Myocyte (in vitro differentiated cells): ENCODE data around the gene ALG1. TPM values are rescaled to one million over a fixed set of nuclear protein-coding genes. Genes with fewer than 3 reads are reported as not detected.
A peak's percentile ranks its signal among the peaks of the same experiment; 100 is the strongest.

Experiments
- DNase-seq: peaks from one replicate; pipeline ENCODE4 v3.0.0-alpha.2; 2012; ENCODE audit warnings: low read depth
- polyA plus RNA-seq: library from polyadenylated mRNA; unstranded; fragments of >200 nt; gene quantifications from one replicate; pipeline ENCODE4 v1.2.1, GENCODE V29; 2012; ENCODE audit warnings: missing spikeins
- total RNA-seq: library from RNA; depleted of rRNA; stranded (reverse); fragments of >200 nt; gene quantifications from 2 replicates; pipeline ENCODE4 v1.2.3, GENCODE V29; 2014

The ALG1 gene, protein sequence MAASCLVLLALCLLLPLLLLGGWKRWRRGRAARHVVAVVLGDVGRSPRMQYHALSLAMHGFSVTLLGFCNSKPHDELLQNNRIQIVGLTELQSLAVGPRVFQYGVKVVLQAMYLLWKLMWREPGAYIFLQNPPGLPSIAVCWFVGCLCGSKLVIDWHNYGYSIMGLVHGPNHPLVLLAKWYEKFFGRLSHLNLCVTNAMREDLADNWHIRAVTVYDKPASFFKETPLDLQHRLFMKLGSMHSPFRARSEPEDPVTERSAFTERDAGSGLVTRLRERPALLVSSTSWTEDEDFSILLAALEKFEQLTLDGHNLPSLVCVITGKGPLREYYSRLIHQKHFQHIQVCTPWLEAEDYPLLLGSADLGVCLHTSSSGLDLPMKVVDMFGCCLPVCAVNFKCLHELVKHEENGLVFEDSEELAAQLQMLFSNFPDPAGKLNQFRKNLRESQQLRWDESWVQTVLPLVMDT
- 16.9 and 20.6 TPM in 2 replicates for total RNA-seq
- polyA plus RNA-seq = 24.8 TPM

DNA sequence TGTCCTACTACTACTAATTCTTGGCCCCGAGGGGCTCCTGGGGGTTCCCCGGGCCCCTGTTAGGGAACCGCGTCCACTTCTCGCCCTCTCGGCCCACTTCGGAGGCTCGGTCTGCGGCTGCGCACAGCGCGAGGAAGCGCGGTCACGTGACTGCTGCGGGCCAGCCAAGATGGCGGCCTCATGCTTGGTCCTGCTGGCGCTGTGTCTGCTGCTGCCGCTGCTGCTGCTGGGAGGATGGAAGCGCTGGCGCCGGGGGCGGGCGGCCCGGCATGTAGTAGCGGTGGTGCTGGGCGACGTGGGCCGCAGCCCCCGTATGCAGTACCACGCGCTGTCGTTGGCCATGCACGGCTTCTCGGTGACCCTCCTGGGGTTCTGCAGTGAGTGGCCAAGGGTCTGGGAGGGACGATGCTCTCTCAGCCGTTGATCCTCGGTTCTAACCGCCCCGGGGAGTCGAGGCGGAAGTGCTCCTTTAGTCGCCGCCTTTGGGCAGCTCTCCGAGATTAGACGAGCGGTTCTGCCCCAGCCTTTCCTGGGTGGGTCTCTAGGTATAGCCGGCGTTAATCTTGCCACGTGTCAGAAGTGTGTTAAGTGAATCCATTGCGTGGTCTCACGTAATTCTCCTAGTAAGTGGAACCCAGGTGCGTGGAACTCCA lies at the start of gene ALG1:
Gene ALG1, plus strand, starts transcription at position 163 of the 653 bp plus-strand sequence. Its CDS starts 7 bp downstream, at position 170.
- DNase-seq = peak; percentile 90

DNA sequence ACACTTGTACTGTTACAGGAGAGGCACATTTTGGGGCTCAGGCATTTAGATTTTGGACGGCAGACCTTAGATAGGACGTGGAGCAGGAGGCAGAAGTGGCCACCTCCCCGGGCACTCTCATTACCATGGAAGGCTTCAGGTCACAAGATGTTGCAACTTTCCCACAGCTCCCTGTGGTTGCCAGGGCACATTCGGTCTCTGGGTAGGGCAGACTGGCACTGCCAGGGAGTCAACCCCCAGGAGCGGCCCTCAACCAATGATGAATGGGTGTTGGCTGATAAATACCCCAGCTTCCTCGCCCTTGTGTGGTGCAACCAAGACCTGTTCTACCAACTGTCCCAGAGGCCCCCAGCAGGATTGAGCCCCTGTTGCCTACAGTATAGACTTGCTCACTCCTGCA lies 49.1 kb upstream of the ALG1 start:
- no peak for DNase-seq

DNA sequence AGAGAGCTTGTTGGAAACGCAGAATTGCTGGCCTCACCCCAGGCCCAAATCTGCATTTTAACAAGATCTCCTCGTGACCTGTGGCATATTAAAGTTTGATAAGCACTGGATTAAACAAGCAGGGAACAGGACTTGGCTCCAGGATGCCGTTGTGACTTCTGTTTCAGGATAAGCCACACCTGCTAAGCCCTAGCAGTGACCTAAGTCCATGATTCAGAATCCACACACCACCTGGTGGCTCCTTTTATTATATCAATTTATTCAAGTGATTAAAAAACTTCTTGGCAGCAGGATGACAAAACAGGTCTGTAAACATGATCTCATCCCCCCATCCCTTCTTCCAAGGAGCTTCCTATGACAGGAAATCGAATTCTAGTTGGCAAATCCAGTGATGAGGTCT lies 47.0 kb upstream of the ALG1 start:
- DNase-seq = peak; percentile 30

DNA sequence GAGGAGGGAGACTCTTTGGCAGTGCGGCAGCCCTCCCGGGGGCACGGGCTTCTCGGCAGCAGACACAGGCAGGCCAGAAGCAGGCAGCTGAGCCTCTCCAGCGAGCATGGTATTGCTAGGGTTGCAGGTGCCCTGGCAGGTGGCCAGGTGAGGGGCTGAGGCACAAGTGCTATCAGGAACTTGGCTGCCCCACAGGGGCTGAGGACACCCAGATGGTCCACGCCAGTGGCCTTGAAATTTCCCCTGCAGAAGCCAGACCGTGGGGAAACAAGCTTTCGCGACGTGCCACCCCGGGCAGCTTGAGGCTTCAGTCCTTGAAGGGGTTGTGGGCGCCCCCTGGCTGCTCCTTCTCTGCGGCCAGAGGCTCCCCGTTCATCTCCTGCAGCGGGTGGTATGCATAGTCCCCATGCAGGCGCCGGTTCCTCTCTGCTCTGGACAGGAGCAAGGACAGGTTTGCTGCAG lies 46.4 kb upstream of the ALG1 start:
- DNase-seq = no peak

DNA sequence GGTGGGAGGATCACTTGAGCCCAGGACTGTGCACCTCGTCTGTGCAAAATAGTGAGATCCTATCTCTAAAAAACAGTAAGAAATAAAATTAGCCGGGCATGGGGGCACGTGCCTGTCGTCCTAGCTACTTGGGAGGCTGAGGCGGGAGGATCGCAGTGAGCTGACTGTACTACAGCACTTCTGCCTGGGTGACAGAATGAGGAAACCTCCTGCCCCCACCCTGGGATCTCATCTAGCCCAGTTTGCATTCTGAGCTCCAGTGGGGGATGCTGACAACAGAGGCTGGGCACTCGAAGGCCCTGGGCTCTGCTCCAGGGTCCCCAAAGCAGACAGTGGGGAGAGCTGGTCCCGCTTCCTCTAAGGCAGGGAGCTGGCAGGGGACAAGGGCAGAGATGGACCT lies 45.0 kb upstream of the ALG1 start:
- no peak for DNase-seq

DNA sequence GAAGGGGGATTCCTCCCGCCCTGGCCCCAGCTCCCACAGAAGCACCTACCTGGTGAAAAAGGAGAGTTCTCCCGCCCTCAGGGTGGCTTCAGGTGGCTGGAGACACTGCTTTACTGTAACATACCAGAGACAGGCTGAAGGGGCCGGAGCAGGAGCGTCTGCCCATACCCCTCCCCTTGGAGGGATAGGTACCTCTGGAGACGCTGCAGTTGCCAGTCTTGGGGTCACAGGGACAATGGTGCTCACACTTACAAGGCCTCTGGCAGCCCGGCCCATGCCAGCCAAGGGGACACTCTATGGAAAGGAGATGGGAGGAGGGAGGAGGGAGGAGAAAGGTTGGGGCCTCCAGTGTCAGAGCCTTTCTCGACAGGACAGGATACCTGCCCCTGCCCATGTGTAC lies 44.6 kb upstream of the ALG1 start:
- DNase-seq = no peak

DNA sequence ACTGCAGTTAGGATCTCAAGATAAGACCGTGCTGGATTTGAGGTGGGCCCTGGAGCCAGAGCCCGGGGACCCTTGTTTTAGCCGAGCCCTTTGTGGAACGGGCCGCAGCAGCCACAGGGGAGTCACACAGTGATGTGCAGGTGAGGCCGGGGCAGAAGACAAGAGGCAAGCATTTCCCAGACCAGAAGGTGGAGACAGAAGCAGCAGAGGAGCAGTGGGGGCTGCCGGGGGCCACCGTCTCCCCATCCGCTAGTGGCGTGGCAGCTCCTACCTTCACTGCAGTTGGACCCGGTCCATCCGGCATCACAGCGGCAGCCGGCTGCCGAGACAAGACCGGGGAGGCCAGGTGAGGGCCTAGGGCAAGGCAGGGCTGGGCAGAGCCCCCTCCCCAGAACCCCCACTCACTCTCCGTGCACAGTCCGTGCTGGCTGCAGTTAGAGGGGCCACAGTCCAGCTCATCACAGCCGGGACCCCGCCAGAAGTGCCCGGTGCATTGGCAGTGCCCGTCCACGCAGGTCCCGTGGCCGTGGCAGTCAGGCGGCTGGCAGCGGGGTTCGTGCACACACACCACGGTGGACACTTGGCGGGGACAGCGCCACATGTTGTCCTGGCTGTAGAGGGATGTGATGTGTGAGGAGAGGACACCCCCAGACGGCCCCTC lies 43.9 kb upstream of the ALG1 start:
- DNase-seq = no peak

DNA sequence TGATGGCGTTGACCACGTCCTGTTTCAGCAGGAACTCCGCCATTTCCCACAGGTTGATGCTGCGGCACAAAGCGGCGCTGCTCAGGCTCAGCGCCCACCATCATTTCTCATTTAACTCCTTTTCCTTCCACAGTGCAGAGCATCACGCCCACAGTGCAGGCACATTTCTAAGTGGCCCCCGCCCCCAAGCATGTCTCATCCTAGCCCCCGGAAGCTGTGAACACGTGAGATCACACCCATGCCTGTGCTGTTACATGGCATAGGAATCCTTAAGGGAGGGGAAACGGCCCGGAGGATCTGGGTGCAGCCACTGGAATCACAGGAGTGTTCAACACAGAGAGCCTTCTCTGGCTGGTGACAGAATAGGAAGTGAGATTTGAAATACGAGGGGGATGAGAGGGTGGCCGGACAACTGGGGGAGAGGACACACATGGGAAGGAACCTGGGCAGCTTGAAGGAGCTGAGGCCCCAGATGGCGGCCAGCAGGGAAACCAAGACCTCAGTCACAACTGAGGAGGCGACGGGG lies 42.6 kb upstream of the ALG1 start:
- DNase-seq = no peak

DNA sequence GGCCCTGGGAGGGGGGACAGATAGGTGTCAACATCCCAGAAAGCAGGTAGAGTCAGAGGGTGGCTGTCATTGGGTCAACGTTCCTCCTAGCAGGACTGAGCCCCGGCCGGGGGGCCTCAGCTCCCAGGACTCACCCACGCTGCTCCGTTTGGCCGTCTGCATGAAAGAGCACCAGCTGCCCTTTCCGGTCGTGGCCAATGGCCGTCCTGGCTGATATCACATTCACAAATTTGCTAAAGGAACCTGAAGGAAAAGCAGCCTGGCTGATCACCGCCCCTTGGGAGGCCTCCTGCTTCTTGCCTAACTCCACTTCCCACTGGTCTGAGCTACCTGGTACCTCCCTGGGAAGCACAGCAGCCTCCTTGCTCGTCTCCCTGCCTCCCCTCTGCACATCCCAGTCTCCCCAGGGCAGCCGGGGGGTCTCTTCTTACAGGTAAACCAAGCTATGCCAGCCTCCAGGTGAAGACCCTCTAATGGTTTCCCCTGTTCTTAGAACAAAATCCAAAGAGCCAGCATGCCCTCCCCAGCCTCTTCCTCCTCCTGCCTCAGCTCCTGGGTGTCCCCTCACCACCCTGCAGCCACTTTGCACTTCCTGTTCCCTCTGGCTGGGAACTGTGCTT lies 41.3 kb upstream of the ALG1 start:
- DNase-seq = no peak

DNA sequence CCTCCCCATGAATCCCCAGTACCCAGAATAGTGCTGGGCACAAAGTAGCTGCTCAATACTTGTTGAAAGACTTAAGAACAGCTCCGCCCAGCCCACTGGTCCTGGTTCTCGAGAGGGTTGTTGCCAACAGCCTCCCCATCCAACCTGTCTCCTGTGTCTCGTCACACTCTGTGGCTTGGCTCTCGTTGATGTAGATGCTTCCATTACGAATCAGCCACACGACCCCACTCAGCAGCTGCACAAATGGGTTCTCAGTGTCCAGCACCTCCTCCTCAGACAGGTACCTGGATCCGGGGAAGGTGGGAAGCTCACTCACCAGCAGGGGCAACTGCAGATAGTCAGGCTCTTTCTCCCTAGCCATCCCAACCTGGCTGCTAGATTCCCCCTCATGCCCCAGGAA lies 40.0 kb upstream of the ALG1 start:
- no peak for DNase-seq

DNA sequence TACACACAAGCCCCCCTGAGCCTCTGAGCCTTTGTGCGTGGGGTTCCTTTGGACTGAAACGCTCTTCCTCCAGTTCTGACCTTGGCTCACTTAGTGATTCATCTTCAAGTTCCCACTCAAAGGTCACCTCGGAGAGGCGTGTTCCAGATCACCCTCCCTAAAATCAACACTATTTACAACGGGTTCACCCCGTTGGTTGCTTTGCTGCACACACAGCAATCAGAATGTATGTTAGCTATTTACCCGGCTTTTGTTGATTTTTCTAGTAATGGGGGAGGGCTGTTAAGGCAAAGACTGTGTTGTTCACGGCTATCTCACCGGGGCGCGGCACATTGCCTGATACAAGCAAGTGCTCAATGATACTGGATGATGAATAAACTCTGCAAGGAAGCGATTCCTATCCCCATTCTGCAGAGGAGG lies 38.9 kb upstream of the ALG1 start:
- no peak for DNase-seq

DNA sequence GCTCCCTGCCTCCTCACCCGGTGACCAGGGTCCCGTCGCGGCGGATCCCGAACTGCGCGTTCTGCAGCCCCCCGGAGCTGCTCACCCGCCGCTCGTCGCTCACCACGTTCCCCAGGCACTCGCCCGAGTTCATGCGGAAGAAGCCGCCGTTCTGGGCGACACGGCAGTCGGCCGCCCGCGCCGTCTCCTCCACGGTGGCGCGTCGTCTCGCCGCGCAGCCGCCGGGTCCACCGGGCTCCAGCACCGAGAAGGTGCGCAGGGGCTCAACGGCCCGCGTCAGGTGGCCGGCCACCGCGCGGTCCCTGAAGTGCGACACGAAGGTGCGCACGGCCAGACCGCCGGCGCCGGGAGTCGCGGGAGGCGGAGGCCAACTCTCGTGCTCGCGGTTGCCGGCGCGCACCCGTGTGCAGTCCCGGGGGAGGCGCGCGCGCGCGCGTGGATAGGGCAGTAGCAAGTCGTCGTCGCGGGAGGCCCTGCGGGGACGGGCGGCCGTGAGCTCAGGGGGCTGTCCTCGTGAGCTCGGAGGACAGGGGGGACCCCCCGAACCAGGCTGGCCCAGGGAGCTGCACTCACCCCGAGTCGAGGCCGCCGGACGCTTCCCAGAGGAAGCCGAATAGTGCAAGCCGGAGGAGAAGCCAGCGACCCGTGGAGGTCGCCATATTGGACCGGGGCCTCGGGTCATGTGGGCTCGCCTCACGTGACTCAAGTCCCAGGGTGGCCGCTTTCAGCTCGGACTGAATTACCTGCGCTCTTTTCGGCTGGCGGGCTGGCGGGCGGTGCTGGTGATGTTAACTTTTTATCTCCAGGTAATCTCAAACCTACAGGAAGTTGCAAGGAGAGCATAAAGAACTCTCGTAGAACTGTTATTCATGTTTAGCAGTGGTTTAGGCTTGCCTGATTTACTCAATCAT lies 38.1 kb upstream of the ALG1 start, which contains the start of gene NAGPA:
Gene NAGPA, minus strand, starts transcription at position 680 of the 911 bp plus-strand sequence. Its CDS starts 21 bp downstream, at position 659.
- DNase-seq = peak; percentile 83

DNA sequence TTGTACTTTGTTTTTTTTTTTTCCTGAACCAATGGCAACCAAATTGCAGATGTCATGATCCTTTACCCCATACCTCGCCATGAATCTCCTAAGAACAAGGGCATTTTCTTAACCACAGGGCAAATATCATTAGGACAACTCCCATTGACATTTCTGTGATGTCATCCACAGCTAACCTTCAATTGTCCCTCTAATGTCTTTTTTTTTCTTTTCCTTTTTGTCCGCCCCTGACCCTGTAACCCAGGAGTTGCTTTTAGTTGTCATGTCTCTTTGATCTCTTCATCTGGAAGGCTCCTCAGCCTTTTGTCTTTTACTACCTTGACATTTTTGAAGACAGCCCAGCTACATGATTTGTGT lies 37.5 kb upstream of the ALG1 start:
- DNase-seq = no peak

DNA sequence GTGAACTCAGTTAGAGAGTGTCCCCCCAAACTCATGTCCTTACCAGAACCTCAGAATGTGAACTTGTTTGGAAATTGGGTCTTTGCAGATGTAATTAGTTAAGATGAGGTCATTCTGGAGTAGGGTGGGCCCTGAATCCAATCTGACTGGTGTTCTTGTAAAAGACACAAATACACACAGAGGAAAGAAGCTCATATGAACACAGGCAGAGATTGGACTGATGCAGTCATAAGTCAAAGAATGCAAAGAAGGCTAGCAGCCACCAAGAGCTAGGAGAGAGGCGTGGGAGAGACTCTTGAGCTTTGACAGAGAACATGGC lies 35.8 kb upstream of the ALG1 start:
- no peak for DNase-seq

DNA sequence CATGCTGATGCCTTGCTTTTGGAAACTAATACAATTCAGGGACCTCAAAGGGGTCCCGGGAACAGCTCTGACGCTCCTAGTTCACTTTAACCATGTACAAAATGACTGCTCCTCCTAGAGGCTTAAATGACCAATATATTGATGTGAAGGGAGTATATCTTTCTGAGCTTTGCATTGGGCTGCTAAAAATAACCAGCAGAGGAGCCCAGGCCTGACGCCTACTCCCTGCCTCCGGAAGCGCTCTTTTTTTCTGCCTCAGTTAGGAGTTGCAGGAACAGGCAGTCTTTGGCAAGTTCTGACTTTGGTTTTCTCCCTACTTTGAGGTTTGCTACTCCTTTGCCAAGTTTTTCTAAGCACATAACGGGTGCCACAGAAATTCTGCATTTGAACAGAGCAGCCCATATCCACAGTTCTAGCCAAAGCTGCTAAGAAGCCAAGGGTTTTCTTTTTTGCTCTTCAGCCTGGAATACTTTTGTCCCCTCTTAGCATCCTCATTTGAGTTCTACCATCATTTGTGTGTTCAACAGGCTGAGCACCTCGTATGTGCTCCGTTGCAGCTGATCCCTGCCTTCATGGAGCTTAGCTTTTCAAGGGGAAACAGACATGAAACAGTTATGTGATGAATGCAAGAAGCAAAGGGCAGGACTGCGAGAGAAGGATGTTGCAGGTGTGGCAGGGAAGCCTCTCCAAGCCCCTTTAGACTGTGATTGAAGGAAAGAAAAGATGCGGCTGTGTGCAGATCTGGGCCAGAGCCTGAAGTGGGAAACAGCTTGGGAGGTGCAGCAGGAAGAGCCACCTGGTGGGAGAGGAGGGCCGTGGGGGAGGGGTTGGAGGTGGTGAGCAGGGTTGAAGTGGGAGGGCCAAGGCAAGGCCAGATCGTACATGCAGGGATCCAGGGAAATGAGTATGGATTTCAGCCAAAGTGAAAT lies 35.2 kb upstream of the ALG1 start:
- DNase-seq = no peak

DNA sequence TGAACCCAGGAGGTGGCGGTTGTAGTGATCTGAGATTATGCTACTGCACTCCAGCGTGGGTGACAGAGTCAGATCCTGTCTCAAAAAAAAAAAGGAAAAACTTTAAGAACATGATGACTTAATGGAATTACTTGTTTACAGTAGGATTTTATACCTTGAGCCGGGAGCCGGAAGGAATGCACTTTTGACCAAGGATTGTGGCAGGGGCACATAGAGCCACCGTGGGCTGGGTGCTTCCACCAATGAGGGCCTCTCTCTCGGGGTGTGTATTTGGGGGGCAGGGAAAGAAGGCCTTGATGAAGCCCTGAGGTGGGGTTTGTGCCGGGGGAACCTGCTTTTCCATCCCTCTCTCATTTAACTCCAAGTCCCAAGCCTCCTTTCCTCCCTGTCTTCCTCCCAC lies 31.2 kb upstream of the ALG1 start:
- no peak for DNase-seq

DNA sequence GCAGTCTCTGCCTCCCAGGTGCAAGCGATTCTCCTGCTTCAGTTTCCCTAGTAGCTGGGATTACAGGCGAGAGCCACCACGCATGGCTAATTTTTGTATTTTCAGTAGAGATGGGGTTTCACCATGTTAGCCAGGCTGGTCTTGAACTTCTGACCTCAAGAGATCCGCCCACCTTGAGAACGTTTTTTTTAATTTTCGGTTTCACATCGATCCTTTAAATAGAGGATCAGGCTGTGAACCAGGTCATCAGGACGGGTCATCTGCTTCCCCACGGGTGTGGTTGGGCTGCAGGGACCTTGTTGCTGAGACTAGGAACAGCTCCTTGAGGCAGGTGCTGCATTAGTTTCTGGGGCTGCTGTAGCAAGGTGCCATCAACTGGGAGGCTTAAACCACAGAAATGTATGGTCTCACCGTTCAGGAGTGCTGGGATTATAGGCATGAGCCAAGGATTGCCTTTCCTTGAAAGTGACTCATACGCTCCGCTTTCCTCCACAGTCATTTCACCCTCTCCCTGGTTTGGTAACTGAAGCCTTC lies 30.0 kb upstream of the ALG1 start:
- peak; percentile 47 for DNase-seq

DNA sequence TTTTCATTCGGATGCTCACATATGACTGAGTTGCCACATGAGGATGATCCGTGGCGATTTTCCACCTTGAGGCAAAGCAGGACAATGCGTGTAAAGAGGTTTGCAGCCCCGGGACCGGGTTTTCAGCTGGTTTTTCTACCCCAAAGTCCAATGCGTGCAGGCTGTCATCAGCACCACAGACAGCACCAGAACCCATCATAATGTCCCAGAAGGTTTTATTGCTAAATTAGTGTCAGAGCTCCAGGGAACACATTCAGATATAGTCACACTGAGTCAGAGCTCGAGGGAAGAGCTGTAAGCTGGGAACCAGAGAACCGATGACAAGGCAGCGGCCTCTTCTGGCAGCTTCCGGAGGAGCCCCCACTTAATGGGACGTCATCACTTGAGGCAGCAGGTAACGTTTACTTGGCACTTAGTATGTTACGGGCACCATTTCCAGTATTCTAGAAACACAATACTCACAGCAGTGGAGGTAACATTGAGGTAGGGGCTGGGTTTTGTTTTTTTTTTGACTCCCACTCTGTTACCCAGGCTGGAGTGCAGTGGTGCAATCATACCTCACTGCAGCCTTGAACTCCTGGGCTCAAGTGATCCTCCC lies 29.0 kb upstream of the ALG1 start:
- DNase-seq = peak; percentile 14
